Ectodermal cell (in vitro differentiated cells): Measurements from ENCODE around the gene GLA.

ENCODE experiments used
- H3K27ac ChIP-seq: 2 replicates; pipeline ENCODE4 v1.7.0; 2013; ENCODE audit warnings: mild to moderate bottlenecking, low read depth, low read length; ENCODE audit not compliant: insufficient read depth, poor library complexity, severe bottlenecking
- H3K27me3 ChIP-seq: 2 replicates; pipeline ENCODE4 v1.7.0; 2013; ENCODE audit warnings: mild to moderate bottlenecking, low read length; ENCODE audit not compliant: insufficient read depth, control insufficient read depth, poor library complexity, severe bottlenecking
- H3K36me3 ChIP-seq: one replicate; pipeline ENCODE4 v1.7.0; 2013; ENCODE audit warnings: low read length; ENCODE audit not compliant: control insufficient read depth, insufficient read depth
- H3K4me1 ChIP-seq: one replicate; pipeline ENCODE4 v1.7.0; 2013; ENCODE audit warnings: low read length; ENCODE audit not compliant: control insufficient read depth, insufficient read depth
- H3K4me3 ChIP-seq: 2 replicates; pipeline ENCODE4 v1.7.0; 2013; ENCODE audit warnings: low read depth, low read length, control low read depth; ENCODE audit not compliant: insufficient read depth
- H3K9me3 ChIP-seq: 2 replicates; pipeline ENCODE4 v1.7.0; 2013; ENCODE audit warnings: mild to moderate bottlenecking, low read length, moderate library complexity; ENCODE audit not compliant: control insufficient read depth
- WGBS, 2 experiments: methylation state at CpG; one replicate each; pipeline ENCODE4 v1.1.7; 2013; ENCODE audit warnings: missing lambda C conversion rate in 2 of 2; 5-methylcytosine and 5-hydroxymethylcytosine counted together

The GLA gene

GRCh38 chrX:101385026-101385684, 22.6 kb downstream of the GLA start:
- Histone ChIP-seq H3K9me3 (no peaks in the 10 kb centered on the region), H3K27ac (no peak overlapping the region), H3K27me3 (no peaks in the 10 kb centered on the region), H3K4me1 (no peaks in the 10 kb centered on the region), H3K36me3 (no peaks in the 10 kb centered on the region), H3K4me3 (no peak overlapping the region)
- WGBS, 2 experiments: 89 to 94% methylated on average over 7 of the region's 7 CpGs

- WGBS, 2 experiments: 53 to 58% methylated on average over 2 of the region's 4 CpGs
- Histone ChIP-seq H3K4me1 (no peaks in the 10 kb centered on the region), H3K27ac (no peak overlapping the region), H3K27me3 (no peaks in the 10 kb centered on the region), H3K36me3 (no peaks in the 10 kb centered on the region), H3K4me3 (no peak overlapping the region), H3K9me3 (no peaks in the 10 kb centered on the region)
Observed at GRCh38 chrX:101383679-101384205, 24.0 kb downstream of the GLA start.

GRCh38 chrX:101377547-101377946, 30.2 kb downstream of the GLA start:
- no peaks in the 10 kb centered on the region for H3K36me3 ChIP-seq
- no peak overlapping the region for H3K4me3 ChIP-seq
- no peaks in the 10 kb centered on the region for H3K9me3 ChIP-seq
- WGBS, 2 experiments: 87 to 93% methylated on average over 1 of the region's 1 CpG
- H3K27me3 ChIP-seq: no peaks in the 10 kb centered on the region
- no peaks in the 10 kb centered on the region for H3K4me1 ChIP-seq
- H3K27ac ChIP-seq: no peak overlapping the region

- 72 to 91% methylated on average over 3 of the region's 3 CpGs for WGBS, 2 experiments
Observed at GRCh38 chrX:101370888-101371504, 36.7 kb downstream of the GLA start.

GRCh38 chrX:101369687-101370086, 38.0 kb downstream of the GLA start:
- Histone ChIP-seq H3K36me3 (no peaks in the 10 kb centered on the region), H3K27ac (no peak overlapping the region), H3K4me3 (no peak overlapping the region), H3K27me3 (no peaks in the 10 kb centered on the region), H3K4me1 (no peaks in the 10 kb centered on the region), H3K9me3 (no peaks in the 10 kb centered on the region)
- WGBS, 2 experiments: 87 to 89% methylated on average over 5 to 6 of the region's 6 CpGs

More at GRCh38 chrX:101370888-101371504, 36.7 kb downstream of the GLA start:
- Histone ChIP-seq H3K9me3 (no peaks in the 10 kb centered on the region), H3K4me1 (no peaks in the 10 kb centered on the region), H3K27me3 (no peaks in the 10 kb centered on the region), H3K36me3 (no peaks in the 10 kb centered on the region), H3K27ac (no peak overlapping the region), H3K4me3 (no peak overlapping the region)

GRCh38 chrX:101368800-101369199, 38.9 kb downstream of the GLA start:
- no peaks in the 10 kb centered on the region for H3K27me3 ChIP-seq

GRCh38 chrX:101365301-101365795, 42.4 kb downstream of the GLA start:
- Histone ChIP-seq H3K27ac (no peak overlapping the region), H3K4me1 (no peaks in the 10 kb centered on the region), H3K36me3 (no peaks in the 10 kb centered on the region), H3K9me3 (no peaks in the 10 kb centered on the region), H3K4me3 (no peak overlapping the region), H3K27me3 (no peaks in the 10 kb centered on the region)
- 96 to 100% methylated on average over 1 of the region's 1 CpG for WGBS, 2 experiments

More at GRCh38 chrX:101368800-101369199, 38.9 kb downstream of the GLA start:
- Histone ChIP-seq H3K27ac (no peak overlapping the region), H3K4me1 (no peaks in the 10 kb centered on the region), H3K4me3 (no peak overlapping the region), H3K9me3 (no peaks in the 10 kb centered on the region), H3K36me3 (no peaks in the 10 kb centered on the region)

- no peaks in the 10 kb centered on the region for H3K9me3 ChIP-seq
- no peaks in the 10 kb centered on the region for H3K27me3 ChIP-seq
- H3K4me1 ChIP-seq: no peaks in the 10 kb centered on the region
- no peaks in the 10 kb centered on the region for H3K36me3 ChIP-seq
- no peak overlapping the region for H3K27ac ChIP-seq
- H3K4me3 ChIP-seq: no peak overlapping the region
Observed at GRCh38 chrX:101362757-101363156, 45.0 kb downstream of the GLA start.

GRCh38 chrX:101362116-101362515, 45.6 kb downstream of the GLA start:
- H3K9me3 ChIP-seq: no peaks in the 10 kb centered on the region
- 91 to 94% methylated on average over 3 of the region's 3 CpGs for WGBS, 2 experiments

GRCh38 chrX:101360390-101360789, 47.3 kb downstream of the GLA start:
- 91% methylated on average over 6 of the region's 7 CpGs for WGBS, 2 experiments
- no peak overlapping the region for H3K4me3 ChIP-seq

More at GRCh38 chrX:101362116-101362515, 45.6 kb downstream of the GLA start:
- Histone ChIP-seq H3K27me3 (no peaks in the 10 kb centered on the region), H3K27ac (no peak overlapping the region), H3K4me1 (no peaks in the 10 kb centered on the region), H3K36me3 (no peaks in the 10 kb centered on the region), H3K4me3 (no peak overlapping the region)

More at GRCh38 chrX:101360390-101360789, 47.3 kb downstream of the GLA start:
- H3K9me3 ChIP-seq: no peaks in the 10 kb centered on the region
- H3K4me1 ChIP-seq: no peaks in the 10 kb centered on the region
- no peak overlapping the region for H3K27ac ChIP-seq
- no peaks in the 10 kb centered on the region for H3K27me3 ChIP-seq
- H3K36me3 ChIP-seq: no peaks in the 10 kb centered on the region
